Stomach (tissue), 4 donors: ENCODE measurements around the gene AUTS2.

Source experiments
- CTCF ChIP-seq, 7 experiments: fragments of 450-650 bp in 4 of 7; fragments of 200-600 bp in 3 of 7; sonication (generic) in 3 of 7; IDR thresholded peaks; one replicate each; pipeline ENCODE4 v1.5.1; 2016 to 2019; ENCODE audit warnings: antibody characterized with exemption in 7 of 7, control low read depth in 2 of 7, mild to moderate bottlenecking in 1 of 7
- POLR2A ChIP-seq, 4 donors: fragments of 450-650 bp; IDR thresholded peaks; one replicate each; pipeline ENCODE4 v1.6.1; 2016; ENCODE audit warnings: antibody characterized with exemption in 4 of 4, control low read depth in 2 of 4, mild to moderate bottlenecking in 1 of 4, moderate library complexity in 1 of 4
- POLR2AphosphoS5 ChIP-seq, 3 donors: sonication (generic); formaldehyde crosslinking; IDR thresholded peaks; one replicate each; pipeline ENCODE4 v1.6.1; 2016; ENCODE audit warnings: antibody characterized with exemption in 3 of 3

GRCh38 chr7:70360557-70360956 lies 762.3 kb downstream of the AUTS2 start:
- no peak for TF ChIP-seq CTCF (IDR thresholded peaks at IDR 0.05)
- TF ChIP-seq POLR2A (IDR thresholded peaks at IDR 0.05), result no peak
- no peak for TF ChIP-seq POLR2AphosphoS5 (IDR thresholded peaks at IDR 0.05)
